Measurements from ENCODE around the gene FBXL16.

The FBXL16 gene

GRCh38 chr16:721765-722540 is 16.4 kb upstream of the FBXL16 start (continued):
- TF ChIP-seq PRDM4 (tag by site-specific recombination; IDR thresholded peaks at IDR 0.05) (no peak), ZBTB6 (tag by site-specific recombination; IDR thresholded peaks at IDR 0.05) (no peak), ZNF621 (tag by site-specific recombination; IDR thresholded peaks at IDR 0.05) (no peak), ZBTB49 (tag by site-specific recombination; IDR thresholded peaks at IDR 0.05; ENCODE audit: low read depth) (no peak), ZNF280D (tag by site-specific recombination; IDR thresholded peaks at IDR 0.05) (no peak), ZEB2 (tag by site-specific recombination; IDR thresholded peaks at IDR 0.05) (0 out of 2 replicates have a peak, but pooled peaks have one; percentile 35), ZNF488 (tag by site-specific recombination; IDR thresholded peaks at IDR 0.05) (no peak), SCRT1 (tag by site-specific recombination; IDR thresholded peaks at IDR 0.05; ENCODE audit: borderline replicate concordance) (no peak), ZNF341 (tag by site-specific recombination; IDR thresholded peaks at IDR 0.05; ENCODE audit: low read depth) (peak; percentile 49), EGR2 (tag by site-specific recombination; IDR thresholded peaks at IDR 0.05; ENCODE audit: low read depth) (peak; percentile 74), ZNF350 (tag by site-specific recombination; IDR thresholded peaks at IDR 0.05) (no peak), PRDM1 (tag by site-specific recombination; IDR thresholded peaks at IDR 0.05) (no peak), HOXD13 (CRISPR knock-in tag; IDR thresholded peaks at IDR 0.05; ENCODE audit: borderline replicate concordance) (no peak), KLF8 (tag by site-specific recombination; IDR thresholded peaks at IDR 0.05) (peak; percentile 35; the same call in 1 of the 2 replicates), ZNF423 (tag by site-specific recombination; IDR thresholded peaks at IDR 0.05) (no peak), GLIS2 (tag by site-specific recombination; IDR thresholded peaks at IDR 0.05) (peak; percentile 20; the same call in 1 of the 2 replicates), SP3 (tag by site-specific recombination; IDR thresholded peaks at IDR 0.05) (no peak), ZNF561 (tag by site-specific recombination; IDR thresholded peaks at IDR 0.05; ENCODE audit: borderline replicate concordance) (no peak), ZNF391 (tag by site-specific recombination; IDR thresholded peaks at IDR 0.05; ENCODE audit: borderline replicate concordance, low read depth) (no peak), ZNF398 (tag by site-specific recombination; IDR thresholded peaks at IDR 0.05) (no peak), ZNF274 (IDR thresholded peaks at IDR 0.05; ENCODE audit: low read length) (no peak), ZNF274 (tag by site-specific recombination; IDR thresholded peaks at IDR 0.05; ENCODE audit: borderline replicate concordance) (no peak), ZNF529 (tag by site-specific recombination; IDR thresholded peaks at IDR 0.05; ENCODE audit: insufficient replicate concordance) (no peak), TRIM28 (IDR thresholded peaks at IDR 0.05; ENCODE audit: borderline replicate concordance, low read length) (no peak), SP7 (tag by site-specific recombination; IDR thresholded peaks at IDR 0.05) (no peak), ZFP3 (tag by site-specific recombination; IDR thresholded peaks at IDR 0.05; ENCODE audit: low read depth) (no peak), ZNF704 (tag by site-specific recombination; IDR thresholded peaks at IDR 0.05) (no peak)

Data from HEK293 (cell line).